Ureter (tissue), 1 donor: ENCODE measurements around the gene ATM. TPM values are rescaled to one million over a fixed set of nuclear protein-coding genes. Genes with fewer than 3 reads are reported as not detected.
"Not testable (repeated sequence)": the region's sequence is repeated elsewhere in the genome, so short reads cannot be mapped to it uniquely, and the experiment has no call there.

Experiments
- DNase-seq: peaks from one replicate; pipeline ENCODE4 v3.0.0-alpha.2; 2020; ENCODE audit warnings: low spot score
- total RNA-seq: library from RNA; stranded (reverse); gene quantifications from one replicate; pipeline ENCODE4 v1.2.4, GENCODE V29; 2023
- donor health status: DM: yes; HTN: yes; CAD: no.

Gene ATM
- total RNA-seq, 1 donor from 2014 or later: 92.6 TPM

GRCh38 chr11:108286956-108287355, 64.1 kb downstream of the ATM start:
- no peak for DNase-seq

- not testable (repeated sequence) for DNase-seq
Measured at GRCh38 chr11:108289066-108289465, 66.2 kb downstream of the ATM start.

GRCh38 chr11:108289699-108290098, 66.8 kb downstream of the ATM start:
- no peak for DNase-seq

GRCh38 chr11:108293229-108293628, 70.4 kb downstream of the ATM start:
- no peak for DNase-seq

- no peak for DNase-seq
Measured at GRCh38 chr11:108302121-108302785, 79.4 kb downstream of the ATM start.

GRCh38 chr11:108307751-108308150, 84.9 kb downstream of the ATM start:
- DNase-seq: no peak

GRCh38 chr11:108313444-108313843, 90.6 kb downstream of the ATM start:
- DNase-seq: no peak

GRCh38 chr11:108316061-108316460, 93.2 kb downstream of the ATM start:
- no peak for DNase-seq

GRCh38 chr11:108319541-108320145, 96.8 kb downstream of the ATM start:
- no peak for DNase-seq

- no peak for DNase-seq
Measured at GRCh38 chr11:108322666-108323065, 99.8 kb downstream of the ATM start.

- no peak for DNase-seq
Measured at GRCh38 chr11:108324587-108324986, 101.7 kb downstream of the ATM start.

- DNase-seq: no peak
Measured at GRCh38 chr11:108333403-108333899, 110.6 kb downstream of the ATM start.

GRCh38 chr11:108338750-108339149, 115.9 kb downstream of the ATM start:
- DNase-seq: no peak

- DNase-seq: no peak
Measured at GRCh38 chr11:108340973-108341372, 118.1 kb downstream of the ATM start.

- DNase-seq: no peak
Measured at GRCh38 chr11:108341654-108342053, 118.8 kb downstream of the ATM start.

- DNase-seq: no peak
Measured at GRCh38 chr11:108343714-108344113, 120.8 kb downstream of the ATM start.

GRCh38 chr11:108345767-108346166, 122.9 kb downstream of the ATM start:
- no peak for DNase-seq

- DNase-seq: no peak
Measured at GRCh38 chr11:108346451-108346850, 123.6 kb downstream of the ATM start.

GRCh38 chr11:108351468-108351867, 128.6 kb downstream of the ATM start:
- no peak for DNase-seq

GRCh38 chr11:108364159-108364558, 141.3 kb downstream of the ATM start:
- no peak for DNase-seq

- no peak for DNase-seq
Measured at GRCh38 chr11:108368134-108368533, 145.3 kb downstream of the ATM start.

GRCh38 chr11:108369064-108369463, 146.2 kb downstream of the ATM start:
- DNase-seq: no peak

GRCh38 chr11:108370315-108370714, 147.4 kb downstream of the ATM start:
- no peak for DNase-seq

- DNase-seq: no peak
Measured at GRCh38 chr11:108370990-108371389, 148.1 kb downstream of the ATM start.
